ENCODE measurements around the gene FRAT2. TPM values are rescaled to one million over a fixed set of nuclear protein-coding genes. Genes with fewer than 3 reads are reported as not detected.

The FRAT2 gene
- polyA plus RNA-seq, 1 experiment, result 1.8 TPM

DNA sequence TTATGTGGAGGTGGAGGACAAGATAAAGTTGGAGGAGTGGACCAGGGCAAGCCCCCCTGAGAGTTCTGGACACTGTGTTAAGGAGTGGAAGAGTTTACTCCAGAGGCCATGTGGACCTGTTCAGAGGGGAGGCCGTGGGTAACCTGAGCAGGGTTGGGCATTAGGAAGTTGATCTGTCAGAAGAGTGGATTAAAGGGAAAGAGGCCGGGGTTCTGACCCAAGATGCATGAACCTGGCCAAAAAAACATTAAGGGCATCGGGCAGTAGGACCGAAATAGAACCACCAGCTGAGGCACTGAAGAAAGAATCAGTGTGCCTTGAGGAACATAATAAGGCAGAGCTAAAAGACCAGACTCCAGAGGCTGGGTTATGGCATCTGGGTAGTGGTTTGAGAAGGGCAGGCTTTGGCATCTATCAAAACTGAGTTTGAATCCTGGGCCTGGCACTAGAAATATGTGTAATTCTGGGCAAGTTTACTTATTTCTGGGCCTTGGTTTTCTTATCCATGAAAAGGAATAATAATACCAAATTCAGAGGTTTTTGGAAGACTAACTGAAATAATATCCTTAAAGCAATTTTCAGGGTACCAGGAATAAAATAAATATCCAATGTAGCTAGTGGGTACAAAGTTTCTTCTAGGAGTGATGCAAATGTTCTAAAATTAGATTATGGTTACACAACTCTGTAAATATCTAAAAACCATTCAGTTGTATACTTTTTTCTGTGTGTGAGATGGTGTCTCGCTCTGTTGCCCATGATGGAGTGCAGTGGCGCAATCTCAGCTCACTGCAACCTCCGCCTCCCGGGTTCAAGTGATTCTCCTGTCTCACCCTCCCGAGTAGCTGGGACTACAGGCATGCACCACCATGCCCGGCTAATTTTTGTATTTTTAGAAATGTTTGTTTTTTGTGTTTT, 26.4 kb downstream of the FRAT2 start:
- ChIA-PET POLR2A (no interaction called here), CTCF (interaction anchor here (0.6 kb wide), 1 partner anchor 26 kb away, joined by 3 read pairs; no protein-coding TSS in a partner anchor)
- TF ChIP-seq, protein P1, sequence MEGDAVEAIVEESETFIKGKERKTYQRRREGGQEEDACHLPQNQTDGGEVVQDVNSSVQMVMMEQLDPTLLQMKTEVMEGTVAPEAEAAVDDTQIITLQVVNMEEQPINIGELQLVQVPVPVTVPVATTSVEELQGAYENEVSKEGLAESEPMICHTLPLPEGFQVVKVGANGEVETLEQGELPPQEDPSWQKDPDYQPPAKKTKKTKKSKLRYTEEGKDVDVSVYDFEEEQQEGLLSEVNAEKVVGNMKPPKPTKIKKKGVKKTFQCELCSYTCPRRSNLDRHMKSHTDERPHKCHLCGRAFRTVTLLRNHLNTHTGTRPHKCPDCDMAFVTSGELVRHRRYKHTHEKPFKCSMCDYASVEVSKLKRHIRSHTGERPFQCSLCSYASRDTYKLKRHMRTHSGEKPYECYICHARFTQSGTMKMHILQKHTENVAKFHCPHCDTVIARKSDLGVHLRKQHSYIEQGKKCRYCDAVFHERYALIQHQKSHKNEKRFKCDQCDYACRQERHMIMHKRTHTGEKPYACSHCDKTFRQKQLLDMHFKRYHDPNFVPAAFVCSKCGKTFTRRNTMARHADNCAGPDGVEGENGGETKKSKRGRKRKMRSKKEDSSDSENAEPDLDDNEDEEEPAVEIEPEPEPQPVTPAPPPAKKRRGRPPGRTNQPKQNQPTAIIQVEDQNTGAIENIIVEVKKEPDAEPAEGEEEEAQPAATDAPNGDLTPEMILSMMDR (IDR thresholded peaks at IDR 0.05; ENCODE audit: insufficient read depth, low read depth, low read length), result no peak
- no peak for DNase-seq (ENCODE audit: low read depth)
- H3K27me3 ChIP-seq (ENCODE audit: control insufficient read depth, insufficient read depth, low read length), result no peaks in the 10 kb centered on the region
- H3K36me3 ChIP-seq (ENCODE audit: control insufficient read depth, insufficient read depth, low read length), result no peaks in the 10 kb centered on the region
- H3K4me3 ChIP-seq (ENCODE audit: low read depth, low read length), result no peak overlapping the region

DNA sequence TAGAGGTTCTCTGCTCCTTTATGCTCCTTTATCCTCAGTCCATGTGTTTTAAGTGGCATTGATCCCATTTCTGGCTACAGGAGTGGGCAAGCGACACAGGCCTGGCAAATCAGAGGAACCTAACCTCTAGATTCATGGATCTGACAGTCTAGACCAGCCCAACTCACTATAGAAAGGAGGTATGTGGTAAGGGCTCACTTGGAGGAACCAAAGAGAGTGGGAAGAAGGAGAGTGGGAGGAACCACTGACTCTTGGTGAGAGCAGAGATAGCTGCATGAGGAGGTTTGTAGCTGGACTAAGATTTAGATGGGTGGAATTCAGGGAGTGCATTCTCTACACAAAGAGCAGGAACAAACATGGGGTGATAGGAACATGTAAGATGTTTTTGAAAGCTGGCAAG, 27.1 kb downstream of the FRAT2 start:
- TF ChIP-seq, protein P1 (IDR thresholded peaks at IDR 0.05; ENCODE audit: insufficient read depth, low read depth, low read length), result no peak
- CTCF ChIA-PET, result no interaction called here
- no peak for DNase-seq (ENCODE audit: low read depth)
- POLR2A ChIA-PET, result no interaction called here
- Histone ChIP-seq H3K27me3 (ENCODE audit: control insufficient read depth, insufficient read depth, low read length) (no peaks in the 10 kb centered on the region), H3K4me3 (ENCODE audit: low read depth, low read length) (no peak overlapping the region), H3K36me3 (ENCODE audit: control insufficient read depth, insufficient read depth, low read length) (no peaks in the 10 kb centered on the region)

DNA sequence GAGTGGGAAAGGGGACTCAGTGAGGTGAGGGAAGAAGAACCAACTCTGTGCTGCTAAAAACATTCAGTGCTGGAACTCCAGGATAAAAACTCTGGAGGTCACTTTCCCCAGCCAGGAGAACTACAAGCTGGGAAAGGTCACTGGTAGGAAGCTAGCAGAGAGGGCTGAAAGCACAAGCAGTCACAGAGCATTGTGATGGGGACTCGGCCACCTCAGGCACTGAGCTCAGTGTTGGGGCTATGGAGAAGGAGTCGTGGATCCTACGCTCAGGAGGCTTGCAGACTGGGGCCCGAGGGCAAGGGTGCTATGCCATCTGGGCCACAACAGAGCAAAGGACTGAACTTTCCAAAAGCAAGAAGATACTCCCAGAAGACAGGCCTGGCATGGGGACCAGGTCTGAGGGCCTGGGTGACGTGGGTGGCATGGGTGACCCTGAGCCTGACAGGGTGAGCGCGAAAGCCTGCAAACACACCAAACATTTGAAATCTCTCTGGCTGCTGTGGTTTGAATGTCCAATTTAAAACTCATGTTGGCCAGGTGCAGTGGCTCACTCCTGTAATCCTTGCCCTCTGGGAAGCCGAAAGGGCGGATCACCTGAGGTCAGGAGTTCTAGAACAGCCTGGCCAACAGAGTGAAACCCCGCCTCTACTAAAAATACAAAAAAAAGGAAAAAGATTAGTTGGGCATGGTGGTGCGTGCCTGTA, 32.3 kb downstream of the FRAT2 start:
- Histone ChIP-seq H3K27me3 (ENCODE audit: control insufficient read depth, insufficient read depth, low read length) (no peaks in the 10 kb centered on the region), H3K4me3 (ENCODE audit: low read depth, low read length) (no peak overlapping the region), H3K36me3 (ENCODE audit: control insufficient read depth, insufficient read depth, low read length) (no peaks in the 10 kb centered on the region)
- ChIA-PET POLR2A (no interaction called here), CTCF (no interaction called here)
- DNase-seq (ENCODE audit: low read depth), result no peak
- TF ChIP-seq, protein P1 (IDR thresholded peaks at IDR 0.05; ENCODE audit: insufficient read depth, low read depth, low read length), result no peak

- Histone ChIP-seq H3K27me3 (ENCODE audit: control insufficient read depth, insufficient read depth, low read length) (no peaks in the 10 kb centered on the region), H3K4me3 (ENCODE audit: low read depth, low read length) (no peak overlapping the region), H3K36me3 (ENCODE audit: control insufficient read depth, insufficient read depth, low read length) (no peaks in the 10 kb centered on the region)
- no peak for DNase-seq (ENCODE audit: low read depth)
- TF ChIP-seq, protein P1 (IDR thresholded peaks at IDR 0.05; ENCODE audit: insufficient read depth, low read depth, low read length), result no peak
- POLR2A ChIA-PET, result no interaction called here
- CTCF ChIA-PET, result no interaction called here
Observed at GRCh38 chr10:97300980-97301379, 33.5 kb downstream of the FRAT2 start.

- TF ChIP-seq, protein P1 (IDR thresholded peaks at IDR 0.05; ENCODE audit: insufficient read depth, low read depth, low read length), result no peak
- Histone ChIP-seq H3K27me3 (ENCODE audit: control insufficient read depth, insufficient read depth, low read length) (no peaks in the 10 kb centered on the region), H3K36me3 (ENCODE audit: control insufficient read depth, insufficient read depth, low read length) (no peaks in the 10 kb centered on the region), H3K4me3 (ENCODE audit: low read depth, low read length) (no peak overlapping the region)
- no peak for DNase-seq (ENCODE audit: low read depth)
- ChIA-PET CTCF (interaction anchor here (1.1 kb wide), 1 partner anchor 34 kb away, joined by 3 read pairs; no protein-coding TSS in a partner anchor), POLR2A (no interaction called here)
Observed at GRCh38 chr10:97298223-97298571, 36.3 kb downstream of the FRAT2 start.

All from BJ (cell line).